Naive thymus-derived CD8-positive, alpha-beta T cell (primary cell): ENCODE data around the gene FAAP24. TPM values are rescaled to one million over a fixed set of nuclear protein-coding genes. Genes with fewer than 3 reads are reported as not detected.
"Not testable (repeated sequence)": the region's sequence is repeated elsewhere in the genome, so short reads cannot be mapped to it uniquely, and the experiment has no call there.

Experiments used
- ATAC-seq, 2 donors: fragments of 150-1000 bp; cut with Tn5 transposase in 1 of 2; sonication (Bioruptor Pico), chemical (Tn5 transposase) in 1 of 2; 1 replicate in 1 of 2; 2 replicates in 1 of 2; pipeline ENCODE4 v1.10.0; 2021; ENCODE audit warnings: mild to moderate bottlenecking in 2 of 2, moderate library complexity in 2 of 2
- POLR2A ChIA-PET: fragments of 350-600 bp; sonication (Branson Sonifier 250); formaldehyde crosslinking; loops from one replicate; lab custom pipeline; 2021; ENCODE audit warnings: antibody characterized with exemption; lab: Charles Lee
- DNase-seq, 10 donors: peaks; one replicate each; pipeline versions ENCODE4 v3.0.0 to v3.0.0-alpha.2; 2020 to 2022
- H3K27ac Mint-ChIP-seq, 10 donors: one replicate each; pipeline ENCODE4 v1.8.0; 2020 to 2022; ENCODE audit warnings: mild to moderate bottlenecking in 10 of 10, mixed read lengths in 10 of 10, moderate library complexity in 4 of 10, inconsistent platforms in 1 of 10
- H3K27me3 Mint-ChIP-seq, 5 donors: one replicate each; pipeline ENCODE4 v1.8.0; 2021 to 2022; ENCODE audit warnings: mixed read lengths in 5 of 5
- H3K36me3 Mint-ChIP-seq, 3 donors: one replicate each; pipeline ENCODE4 v1.8.0; 2020 to 2022; ENCODE audit warnings: mixed read lengths in 3 of 3, mild to moderate bottlenecking in 2 of 3, inconsistent platforms in 1 of 3
- H3K4me1 Mint-ChIP-seq, 4 donors: one replicate each; pipeline ENCODE4 v1.8.0; 2021 to 2022; ENCODE audit warnings: mixed read lengths in 4 of 4
- H3K4me3 Mint-ChIP-seq, 10 donors: one replicate each; pipeline ENCODE4 v1.8.0; 2020 to 2022; ENCODE audit warnings: mild to moderate bottlenecking in 10 of 10, mixed read lengths in 10 of 10, moderate library complexity in 6 of 10, inconsistent platforms in 1 of 10
- H3K9me3 Mint-ChIP-seq, 9 donors: one replicate each; pipeline ENCODE4 v1.8.0; 2020 to 2022; ENCODE audit warnings: mixed read lengths in 9 of 9, mild to moderate bottlenecking in 3 of 9, inconsistent platforms in 1 of 9, moderate library complexity in 1 of 9
- polyA plus RNA-seq, 3 donors: library from polyadenylated mRNA; unstranded; fragments of 300-500 nt; fragmentation: Illumina TruSeq; gene quantifications; one replicate each; pipeline ENCODE4 v1.2.3, GENCODE V29; 2021
- total RNA-seq, 8 experiments: library from RNA in 2 of 8; stranded (reverse) in 2 of 8; gene quantifications; one replicate each; pipeline ENCODE4 v1.2.3 and lab custom pipeline; 2021 to 2026

Gene FAAP24
- total and polyA plus RNA-seq, 5 experiments from 2014 or later, result 1.3 to 4.6 (median 1.9) TPM

DNA sequence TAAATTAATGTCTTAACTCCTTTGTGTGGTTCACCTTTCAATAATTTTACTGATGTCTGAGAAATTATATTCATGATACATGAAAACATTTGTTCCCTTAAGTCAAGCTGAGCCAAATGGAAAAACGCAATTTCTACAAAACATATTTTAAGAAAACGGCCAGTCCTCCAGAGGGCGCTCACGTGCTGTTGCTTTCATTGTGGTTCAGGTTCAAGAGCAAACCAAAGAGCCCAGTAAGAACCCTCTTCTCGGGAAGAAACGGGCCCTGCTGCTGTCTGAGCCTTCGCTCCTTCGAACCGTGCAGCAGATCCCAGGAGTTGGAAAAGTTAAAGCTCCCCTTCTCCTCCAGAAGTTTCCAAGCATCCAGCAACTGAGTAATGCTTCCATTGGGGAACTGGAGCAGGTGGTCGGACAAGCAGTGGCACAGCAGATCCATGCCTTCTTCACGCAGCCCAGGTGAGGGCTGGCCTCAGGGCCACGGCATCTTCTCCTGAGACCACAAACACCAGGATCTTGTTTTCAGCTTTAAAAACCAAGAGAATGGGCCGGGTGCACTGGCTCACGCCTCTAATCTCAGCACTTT, 4.3 kb downstream of the FAAP24 start:
- POLR2A ChIA-PET, result interaction anchor here (0.6 to 1.6 kb wide), 4 partner anchors 105 to 319 kb away, joined by 3 to 6 read pairs (median 4); no protein-coding TSS in a partner anchor
- ATAC-seq, result no peak
- H3K4me3 Mint-ChIP-seq, result no peak overlapping the region

DNA sequence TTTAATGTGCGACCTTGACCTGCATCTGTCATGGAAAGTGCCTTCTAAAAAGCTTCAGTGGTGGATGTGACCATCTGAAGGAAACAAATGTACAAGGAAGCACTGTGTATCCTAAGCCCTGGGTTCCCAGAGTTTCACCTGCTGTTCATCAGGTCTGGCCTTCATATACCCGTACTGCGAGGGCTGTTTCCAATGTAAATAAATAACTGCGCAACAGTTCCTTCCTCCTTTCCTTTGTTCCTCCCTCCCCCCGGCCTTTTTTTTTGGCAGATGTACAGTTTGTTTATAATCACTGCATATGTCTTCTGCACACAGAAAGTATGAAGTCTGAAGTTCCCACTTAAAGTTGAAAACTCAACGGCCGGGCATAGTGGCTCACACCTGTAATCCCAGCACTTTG, 5.2 kb downstream of the FAAP24 start:
- H3K9me3 Mint-ChIP-seq, result peaks cover 0 to 1% (median 0%) of the 10 kb centered on the region in 9 donors
- POLR2A ChIA-PET, result interaction anchor here (0.7 kb wide), 1 partner anchor 11 kb away, joined by 6 read pairs; no protein-coding TSS in a partner anchor
- no peak for DNase-seq
- H3K4me1 Mint-ChIP-seq, result peaks cover under 1 to 7% (median 2%) of the 10 kb centered on the region in 4 donors
- H3K27me3 Mint-ChIP-seq, result no peaks in the 10 kb centered on the region
- no peak overlapping the region for H3K4me3 Mint-ChIP-seq
- H3K36me3 Mint-ChIP-seq, result peaks cover 0 to 5% (median 0%) of the 10 kb centered on the region in 3 donors
- no peak for ATAC-seq
- no peak overlapping the region for H3K27ac Mint-ChIP-seq

More for the DNA sequence above, 4.3 kb downstream of the FAAP24 start:
- Mint-ChIP-seq H3K36me3 (peaks cover 0 to 5% (median 0%) of the 10 kb centered on the region in 3 donors), H3K4me1 (peaks cover 9 to 15% (median 10%) of the 10 kb centered on the region in 4 donors), H3K27ac (no peak overlapping the region), H3K27me3 (no peaks in the 10 kb centered on the region), H3K9me3 (peaks cover 0 to 1% (median 0%) of the 10 kb centered on the region in 9 donors)
- DNase-seq, result peak; percentile 35 to 84 (median 61)

DNA sequence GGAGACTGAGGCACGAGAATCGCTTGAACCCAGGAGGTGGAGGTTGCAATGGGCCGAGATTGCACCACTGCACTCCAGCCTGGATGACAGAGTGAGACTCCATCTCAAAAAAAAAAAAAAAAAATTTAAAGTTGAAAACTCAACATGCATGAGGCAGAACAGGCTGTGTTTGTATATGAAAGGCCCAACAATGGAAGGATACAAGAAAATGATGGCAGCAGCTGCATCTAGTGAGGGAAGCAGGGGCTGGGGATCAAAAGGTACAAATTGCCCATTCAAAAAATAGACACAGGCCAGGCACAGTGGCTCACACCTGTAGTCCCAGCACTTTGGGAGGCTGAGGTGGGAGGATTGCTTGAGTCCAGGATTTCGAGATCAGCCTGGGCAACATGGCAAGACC, 5.8 kb downstream of the FAAP24 start:
- not testable (repeated sequence) for ATAC-seq, H3K36me3 Mint-ChIP-seq, H3K9me3 Mint-ChIP-seq, H3K27me3 Mint-ChIP-seq, H3K4me3 Mint-ChIP-seq, DNase-seq, H3K4me1 Mint-ChIP-seq, H3K27ac Mint-ChIP-seq
- POLR2A ChIA-PET, result interaction anchor here (0.7 kb wide), 2 partner anchors 10 to 122 kb away, joined by 4 to 6 read pairs; no protein-coding TSS in a partner anchor

DNA sequence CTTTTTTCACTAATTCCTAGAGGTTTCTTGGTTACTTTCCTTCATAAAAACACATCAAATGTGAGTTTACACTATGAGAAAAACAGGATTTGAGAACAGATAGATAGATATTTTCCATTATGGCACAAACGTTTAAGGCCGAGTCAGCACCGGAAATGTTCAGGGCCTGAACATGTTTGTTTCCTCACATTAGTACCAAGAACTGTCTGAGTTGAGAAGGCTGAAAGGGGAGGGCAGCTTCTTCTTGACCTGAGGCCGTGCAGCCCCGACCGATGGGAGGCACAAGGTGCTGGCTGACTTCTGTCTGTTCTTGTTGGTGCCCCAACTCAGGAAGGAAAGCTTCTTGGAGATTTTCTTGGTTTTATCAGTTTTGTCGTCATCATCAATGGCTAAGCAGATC, 7.8 kb downstream of the FAAP24 start:
- DNase-seq, H3K4me1 Mint-ChIP-seq, H3K27me3 Mint-ChIP-seq, H3K4me3 Mint-ChIP-seq, ATAC-seq, H3K36me3 Mint-ChIP-seq, H3K27ac Mint-ChIP-seq, H3K9me3 Mint-ChIP-seq, POLR2A ChIA-PET: not testable (repeated sequence)

DNA sequence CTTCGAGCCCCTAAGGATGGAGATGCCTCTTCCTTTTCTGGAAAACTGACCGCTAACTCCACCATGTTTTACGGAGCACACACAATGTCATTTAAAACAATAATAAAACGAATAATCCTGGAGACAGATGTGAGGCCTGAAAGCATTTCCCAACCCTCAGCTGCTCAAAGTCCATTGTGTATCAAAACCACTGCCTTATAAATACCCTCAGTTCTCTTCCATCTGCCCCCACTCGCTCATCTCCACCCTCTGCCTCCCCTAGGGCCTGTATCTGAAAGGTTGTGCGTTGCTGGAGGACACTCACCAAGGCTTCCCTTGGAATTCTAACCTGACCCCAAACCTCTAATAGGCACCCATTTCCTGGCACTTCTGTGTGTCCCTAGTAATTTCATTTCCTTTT, 10.4 kb downstream of the FAAP24 start:
- H3K27ac Mint-ChIP-seq, result peak overlapping the region in 1 of 10 donors; percentile 74
- H3K4me1 Mint-ChIP-seq, H3K36me3 Mint-ChIP-seq, H3K27me3 Mint-ChIP-seq, H3K9me3 Mint-ChIP-seq, H3K4me3 Mint-ChIP-seq, ATAC-seq, POLR2A ChIA-PET, DNase-seq: not testable (repeated sequence)

DNA sequence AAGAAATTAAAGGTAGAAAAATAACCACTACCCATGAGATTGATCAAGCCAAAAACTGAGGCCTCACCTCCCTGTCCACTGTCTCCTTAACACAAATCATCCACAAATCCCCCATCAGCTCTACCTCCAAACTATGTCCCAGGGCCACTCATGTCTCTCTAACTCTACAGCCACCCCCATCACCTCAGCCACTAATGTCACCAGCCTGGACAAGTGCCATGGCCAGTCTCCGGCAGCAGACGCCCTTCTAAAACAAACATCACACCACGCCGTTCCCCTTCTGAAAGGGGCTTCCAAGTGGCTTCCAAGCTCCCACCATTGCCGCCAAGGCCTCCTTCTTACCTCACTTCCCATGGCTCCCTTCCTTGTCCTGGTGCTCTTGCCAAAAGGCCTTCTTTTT, 16.2 kb downstream of the FAAP24 start:
- not testable (repeated sequence) for H3K36me3 Mint-ChIP-seq, H3K27me3 Mint-ChIP-seq, DNase-seq, H3K4me3 Mint-ChIP-seq, ATAC-seq, H3K9me3 Mint-ChIP-seq
- Mint-ChIP-seq H3K27ac (peak overlapping the region in 3 of 10 donors; percentile 21 to 90 (median 33)), H3K4me1 (peaks cover 5 to 12% (median 9%) of the 10 kb centered on the region in 4 donors)
- POLR2A ChIA-PET, result interaction anchor here (0.6 kb wide), 1 partner anchor 11 kb away, joined by 6 read pairs; no protein-coding TSS in a partner anchor

DNA sequence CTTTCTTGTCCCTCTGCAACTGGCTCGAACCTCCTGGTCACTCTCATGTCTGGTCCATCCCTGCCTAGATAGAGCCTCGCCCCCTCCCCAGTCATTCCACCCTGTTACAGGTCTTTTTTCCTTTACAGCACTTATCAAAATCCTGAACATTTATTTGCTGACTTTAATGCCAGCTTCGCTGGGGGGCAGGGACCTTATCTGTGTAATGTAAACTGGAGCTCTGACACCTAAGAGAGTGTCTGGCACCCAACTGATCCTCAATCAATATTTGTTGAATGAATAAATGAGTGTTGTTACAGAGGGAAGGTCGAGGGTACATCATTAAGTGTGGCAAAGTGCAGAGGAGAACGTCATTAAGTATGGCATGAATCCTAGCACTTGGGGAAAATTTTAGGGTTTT, 16.7 kb downstream of the FAAP24 start:
- H3K27ac Mint-ChIP-seq, result peak overlapping the region in 2 of 10 donors; percentile 21 to 90
- H3K4me3 Mint-ChIP-seq, result no peak overlapping the region
- POLR2A ChIA-PET, result interaction anchor here (0.6 kb wide), 1 partner anchor 11 kb away, joined by 6 read pairs; no protein-coding TSS in a partner anchor
- H3K36me3 Mint-ChIP-seq, result peaks cover 0 to 5% (median 3%) of the 10 kb centered on the region in 3 donors
- DNase-seq, result no peak
- no peaks in the 10 kb centered on the region for H3K27me3 Mint-ChIP-seq
- H3K4me1 Mint-ChIP-seq, result peaks cover 5 to 12% (median 9%) of the 10 kb centered on the region in 4 donors
- ATAC-seq, result no peak
- no peaks in the 10 kb centered on the region for H3K9me3 Mint-ChIP-seq

DNA sequence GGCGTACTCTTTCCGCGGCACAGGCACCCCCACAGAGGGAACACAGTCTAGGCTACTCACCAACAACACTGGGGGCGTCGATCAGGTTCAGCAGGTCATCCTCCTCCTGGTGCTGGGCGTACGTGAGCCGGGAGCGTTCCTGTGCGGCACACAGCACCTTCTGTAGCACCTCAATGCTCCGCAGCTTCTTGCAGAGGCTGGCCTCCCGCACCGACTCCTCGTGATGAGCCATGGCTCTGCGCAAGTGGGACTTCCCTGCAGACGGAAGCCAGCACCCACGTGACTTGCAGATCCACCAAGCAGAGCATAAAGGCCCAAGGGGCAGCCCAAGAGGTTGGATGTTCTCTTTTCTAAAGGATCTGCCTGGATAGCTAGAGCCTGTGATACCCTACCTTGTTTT, 23.9 kb downstream of the FAAP24 start:
- ATAC-seq, POLR2A ChIA-PET, H3K4me3 Mint-ChIP-seq, DNase-seq, H3K27me3 Mint-ChIP-seq, H3K9me3 Mint-ChIP-seq, H3K36me3 Mint-ChIP-seq: not testable (repeated sequence)
- H3K4me1 Mint-ChIP-seq, result peaks cover 9 to 29% (median 22%) of the 10 kb centered on the region in 4 donors
- H3K27ac Mint-ChIP-seq, result peak overlapping the region in 1 of 10 donors; percentile 27

DNA sequence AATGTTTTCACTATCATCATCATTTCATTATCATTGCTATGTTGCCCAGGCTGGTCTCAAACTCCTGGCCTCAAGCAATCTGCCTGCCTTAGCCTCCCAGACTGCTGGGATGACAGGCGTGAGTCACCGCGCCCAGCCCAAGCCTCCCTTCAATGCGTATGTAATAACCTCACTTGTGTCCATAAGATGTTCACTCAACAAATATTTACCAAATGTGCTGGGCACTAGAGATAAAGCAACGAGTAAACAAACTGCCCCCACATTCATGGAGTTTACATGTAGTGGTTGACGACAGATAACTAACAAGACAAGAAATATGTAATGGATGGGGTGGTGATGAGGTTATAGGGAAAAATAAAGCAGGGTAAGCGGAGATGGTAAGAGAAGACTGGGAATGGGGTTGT, 25.0 kb downstream of the FAAP24 start:
- H3K27me3 Mint-ChIP-seq, DNase-seq, H3K9me3 Mint-ChIP-seq, ATAC-seq, H3K36me3 Mint-ChIP-seq, POLR2A ChIA-PET, H3K4me3 Mint-ChIP-seq: not testable (repeated sequence)
- H3K27ac Mint-ChIP-seq, result peak overlapping the region in 2 of 10 donors; percentile 24 to 70
- peaks cover 8 to 25% (median 16%) of the 10 kb centered on the region in 4 donors for H3K4me1 Mint-ChIP-seq

DNA sequence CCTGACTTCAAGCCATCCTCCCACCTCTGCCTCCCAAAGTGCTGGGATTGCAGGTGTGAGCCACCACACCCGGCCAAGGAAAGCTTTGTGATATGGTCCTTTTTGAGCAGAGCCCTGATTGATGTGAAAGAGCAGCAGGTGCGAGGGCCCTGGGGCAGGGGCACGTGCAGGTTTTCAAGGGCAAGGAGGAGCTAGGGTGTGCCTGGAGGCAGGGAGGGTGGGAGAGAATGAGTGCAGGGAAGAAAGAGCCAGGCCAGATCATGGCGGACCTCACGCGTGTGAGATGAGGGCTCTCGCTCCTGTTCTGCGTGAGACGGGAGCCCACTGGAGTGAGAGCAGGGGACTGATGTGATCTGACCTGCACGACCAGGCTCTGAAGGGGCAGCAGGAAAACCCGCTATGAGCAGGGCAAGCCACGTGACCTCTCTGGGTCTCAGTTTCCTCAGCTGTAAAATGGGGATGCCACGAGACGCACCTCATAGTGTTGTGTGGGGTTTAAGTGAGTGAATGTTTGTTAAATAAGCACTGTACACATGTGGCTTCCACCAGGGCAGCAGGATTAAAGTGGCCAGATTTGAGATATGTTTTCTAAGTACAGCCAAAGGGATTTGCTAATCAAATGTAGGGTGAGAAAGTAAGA, 25.8 kb downstream of the FAAP24 start:
- H3K36me3 Mint-ChIP-seq, result no peaks in the 10 kb centered on the region
- ATAC-seq (no peak), DNase-seq (no peak)
- no peak overlapping the region for H3K4me3 Mint-ChIP-seq
- peak overlapping the region in 6 of 10 donors; percentile 1 to 70 (median 42) for H3K27ac Mint-ChIP-seq
- H3K27me3 Mint-ChIP-seq, result no peaks in the 10 kb centered on the region
- H3K4me1 Mint-ChIP-seq, result peaks cover 8 to 25% (median 16%) of the 10 kb centered on the region in 4 donors
- POLR2A ChIA-PET, result no interaction called here
- H3K9me3 Mint-ChIP-seq, result no peaks in the 10 kb centered on the region

DNA sequence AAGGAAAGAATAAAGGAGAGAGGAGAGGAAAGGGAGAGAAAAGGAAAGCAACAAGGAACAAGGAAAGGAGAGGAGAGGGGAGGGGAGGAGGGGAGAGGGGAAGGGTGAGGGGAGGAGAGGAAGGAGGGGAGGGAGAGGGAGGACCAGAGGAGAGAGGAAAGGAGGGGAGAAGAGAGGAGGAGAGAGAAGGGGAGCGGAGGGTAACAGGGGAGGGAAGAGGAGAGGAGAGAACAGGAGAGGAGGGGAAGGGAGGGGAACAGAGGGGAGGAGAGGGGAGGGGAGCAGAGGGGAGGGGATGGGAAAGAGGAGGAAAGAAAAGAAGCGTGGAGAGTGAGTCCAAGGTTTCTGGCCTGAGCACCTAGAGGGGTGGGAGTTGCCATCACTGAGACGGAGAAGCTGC, 26.7 kb downstream of the FAAP24 start:
- H3K4me1 Mint-ChIP-seq, result peaks cover 8 to 25% (median 16%) of the 10 kb centered on the region in 4 donors
- peak overlapping the region in 4 of 10 donors; percentile 18 to 83 (median 54) for H3K27ac Mint-ChIP-seq
- no peaks in the 10 kb centered on the region for H3K36me3 Mint-ChIP-seq
- no peak for DNase-seq
- POLR2A ChIA-PET, result no interaction called here
- ATAC-seq, result no peak
- H3K9me3 Mint-ChIP-seq, result no peaks in the 10 kb centered on the region
- no peaks in the 10 kb centered on the region for H3K27me3 Mint-ChIP-seq
- no peak overlapping the region for H3K4me3 Mint-ChIP-seq

DNA sequence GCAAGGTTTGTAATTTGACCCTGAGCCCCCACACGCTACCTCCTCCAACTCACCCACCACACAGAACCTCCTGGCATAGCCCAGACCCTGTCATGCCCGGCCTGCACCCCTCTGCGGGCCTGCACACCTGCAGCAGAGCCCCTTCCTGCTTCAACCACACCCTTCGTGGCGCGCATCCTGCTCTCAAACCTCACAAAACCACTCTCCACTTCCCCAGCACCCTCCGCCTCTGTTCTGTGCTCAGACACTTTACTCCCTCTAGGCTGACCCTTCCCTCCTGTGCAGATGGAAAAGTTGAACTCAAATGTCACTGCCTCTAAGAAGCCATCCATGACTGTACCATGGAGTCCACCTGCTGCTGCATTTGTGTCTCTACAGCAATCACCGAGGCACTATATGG, 28.5 kb downstream of the FAAP24 start:
- Mint-ChIP-seq H3K27ac (peak overlapping the region in 9 of 10 donors; percentile 15 to 88 (median 58)), H3K27me3 (no peaks in the 10 kb centered on the region), H3K4me3 (peak overlapping the region; percentile 1 to 87 (median 68)), H3K36me3 (no peaks in the 10 kb centered on the region), H3K4me1 (peaks cover 8 to 25% (median 16%) of the 10 kb centered on the region in 4 donors), H3K9me3 (no peaks in the 10 kb centered on the region)
- POLR2A ChIA-PET, result no interaction called here
- peak; percentile 53 to 74 for ATAC-seq
- DNase-seq, result peak in 5 of 10 donors; percentile 11 to 41 (median 19)

DNA sequence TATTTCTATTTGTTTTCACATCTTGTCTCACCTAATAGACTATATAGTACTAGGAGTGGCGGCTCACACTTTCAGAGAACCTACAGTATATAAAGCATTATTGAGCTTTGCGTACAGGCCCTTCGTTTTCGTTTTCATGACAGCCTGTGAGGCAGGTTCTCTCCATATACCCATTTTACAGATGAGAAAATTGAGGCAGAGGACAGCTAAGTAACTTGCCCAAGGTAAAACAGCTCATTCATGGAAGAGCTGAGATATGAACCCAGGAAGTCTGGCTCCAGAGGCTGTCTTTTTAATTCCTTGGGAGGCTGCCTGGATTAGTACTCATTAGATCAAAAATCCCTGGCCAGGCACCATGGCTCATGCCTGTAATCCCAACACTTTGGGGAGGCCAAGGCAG, 28.9 kb downstream of the FAAP24 start:
- Mint-ChIP-seq H3K27ac (peak overlapping the region in 6 of 10 donors; percentile 39 to 88 (median 60)), H3K36me3 (no peaks in the 10 kb centered on the region), H3K27me3 (no peaks in the 10 kb centered on the region), H3K4me3 (peak overlapping the region in 7 of 10 donors; percentile 63 to 87 (median 71)), H3K4me1 (peaks cover 8 to 25% (median 16%) of the 10 kb centered on the region in 4 donors), H3K9me3 (no peaks in the 10 kb centered on the region)
- DNase-seq (no peak), ATAC-seq (no peak)
- POLR2A ChIA-PET, result no interaction called here
